CD14-positive monocyte (primary cell): ENCODE data around the gene DEPDC4. TPM values are rescaled to one million over a fixed set of nuclear protein-coding genes. Genes with fewer than 3 reads are reported as not detected.

Source experiments
- DNase-seq, 3 donors: peaks; one replicate each; pipeline ENCODE4 v3.0.0-alpha.2; 2011 to 2022
- H2AFZ ChIP-seq: 2 replicates; pipeline ENCODE4 v1.6.0; 2012; ENCODE audit warnings: mild to moderate bottlenecking, low read depth, low read length, inconsistent platforms; ENCODE audit not compliant: insufficient read depth, poor library complexity, severe bottlenecking
- H3K27ac ChIP-seq, 2 donors: 1 replicate in 1 of 2; 2 replicates in 1 of 2; pipeline ENCODE4 v1.5.1; 2012 to 2013; ENCODE audit warnings: low read length in 2 of 2, control low read depth in 1 of 2, inconsistent platforms in 1 of 2, low read depth in 1 of 2, mild to moderate bottlenecking in 1 of 2
- H3K27me3 ChIP-seq, 2 donors: one replicate each; pipeline versions ENCODE4 v1.6.0 to v1.6.1; 2011 to 2013; ENCODE audit warnings: low read length in 2 of 2; ENCODE audit not compliant: control insufficient read depth in 2 of 2, insufficient read depth in 2 of 2
- H3K36me3 ChIP-seq, 2 donors: replicated peaks in 1 of 2; 1 replicate in 1 of 2; 2 replicates in 1 of 2; pipeline versions ENCODE4 v1.5.1 to v1.6.1; 2012 to 2013; ENCODE audit warnings: low read length in 2 of 2, control low read depth in 1 of 2, inconsistent platforms in 1 of 2, mild to moderate bottlenecking in 1 of 2; ENCODE audit not compliant: insufficient read depth in 2 of 2, control insufficient read depth in 1 of 2
- H3K4me1 ChIP-seq, 2 donors: 1 replicate in 1 of 2; 2 replicates in 1 of 2; pipeline versions ENCODE4 v1.5.1 to v1.6.1; 2012 to 2013; ENCODE audit warnings: low read length in 2 of 2, control low read depth in 1 of 2, inconsistent platforms in 1 of 2, mild to moderate bottlenecking in 1 of 2, moderate library complexity in 1 of 2; ENCODE audit not compliant: insufficient read depth in 2 of 2, control insufficient read depth in 1 of 2
- H3K4me2 ChIP-seq: replicated peaks from 2 replicates; pipeline ENCODE3; 2012; ENCODE audit warnings: low read length, moderate library complexity, mild to moderate bottlenecking; ENCODE audit not compliant: poor library complexity, severe bottlenecking; ENCODE audit errors: extremely low read depth
- H3K4me3 ChIP-seq, 3 experiments: fragments of 200-600 bp in 1 of 3; sonication (generic) in 1 of 3; replicated peaks in 1 of 3; 1 replicate in 2 of 3; 2 replicates in 1 of 3; pipeline ENCODE4 v1.5.1; 2011 to 2013; ENCODE audit warnings: low read length in 3 of 3, mild to moderate bottlenecking in 3 of 3, control low read depth in 2 of 3, low read depth in 2 of 3, inconsistent platforms in 1 of 3, moderate library complexity in 1 of 3
- H3K79me2 ChIP-seq: 2 replicates; pipeline ENCODE4 v1.6.0; 2012; ENCODE audit warnings: mild to moderate bottlenecking, control low read depth, inconsistent platforms, low read length, moderate library complexity; ENCODE audit not compliant: insufficient read depth
- H3K9ac ChIP-seq: 2 replicates; pipeline ENCODE4 v1.6.0; 2017; ENCODE audit warnings: low read length, mild to moderate bottlenecking; ENCODE audit not compliant: insufficient read depth, poor library complexity, severe bottlenecking
- H3K9me3 ChIP-seq, 2 donors: replicated peaks in 1 of 2; 1 replicate in 1 of 2; 2 replicates in 1 of 2; pipeline versions ENCODE4 v1.5.1 to v1.6.1; 2012 to 2013; ENCODE audit warnings: low read length in 2 of 2, control low read depth in 1 of 2; ENCODE audit not compliant: control insufficient read depth in 1 of 2, insufficient read depth in 1 of 2
- H4K20me1 ChIP-seq: 2 replicates; pipeline ENCODE4 v1.6.0; 2012; ENCODE audit warnings: mild to moderate bottlenecking, low read length, control low read depth, moderate library complexity; ENCODE audit not compliant: insufficient read depth
- H3K27ac Mint-ChIP-seq, 7 donors: one replicate each; pipeline ENCODE4 v1.8.0; 2020; ENCODE audit warnings: mild to moderate bottlenecking in 7 of 7, mixed read lengths in 7 of 7, moderate library complexity in 6 of 7, inconsistent platforms in 2 of 7
- H3K27me3 Mint-ChIP-seq, 3 donors: one replicate each; pipeline ENCODE4 v1.8.0; 2021 to 2022; ENCODE audit warnings: low read depth in 3 of 3, mild to moderate bottlenecking in 3 of 3, mixed read lengths in 3 of 3, moderate library complexity in 3 of 3, inconsistent platforms in 1 of 3
- H3K36me3 Mint-ChIP-seq, 2 donors: one replicate each; pipeline ENCODE4 v1.8.0; 2020; ENCODE audit warnings: mixed read lengths in 2 of 2, inconsistent platforms in 1 of 2, mild to moderate bottlenecking in 1 of 2
- H3K4me1 Mint-ChIP-seq: one replicate; pipeline ENCODE4 v1.8.0; 2020; ENCODE audit warnings: mild to moderate bottlenecking, mixed read lengths
- H3K4me3 Mint-ChIP-seq, 2 donors: one replicate each; pipeline ENCODE4 v1.8.0; 2020; ENCODE audit warnings: mild to moderate bottlenecking in 2 of 2, mixed read lengths in 2 of 2, moderate library complexity in 1 of 2
- H3K9me3 Mint-ChIP-seq, 7 donors: one replicate each; pipeline ENCODE4 v1.8.0; 2020 to 2022; ENCODE audit warnings: mixed read lengths in 7 of 7, mild to moderate bottlenecking in 6 of 7, moderate library complexity in 6 of 7, inconsistent platforms in 2 of 7
- CTCF ChIP-seq: fragments of 200-600 bp; IDR thresholded peaks from one replicate; pipeline ENCODE4 v1.8.0; 2022; ENCODE audit warnings: antibody characterized with exemption, mild to moderate bottlenecking
- WGBS: methylation state at CpG from one replicate; pipeline ENCODE4 v1.1.5; 2013; ENCODE audit warnings: missing lambda C conversion rate; ENCODE audit not compliant: insufficient coverage; 5-methylcytosine and 5-hydroxymethylcytosine counted together
- intact Hi-C, 2 donors: fragments of 100-400 bp; cut with micrococcal nuclease; formaldehyde crosslinking; loops; one replicate each; pipeline versions ENCODE4 v1.15.0 to v1.15.1; 2023
- polyA plus RNA-seq, 3 donors: library from polyadenylated mRNA; depleted of rRNA in 1 of 3; unstranded in 2 of 3; stranded (reverse) in 1 of 3; fragments of 300-500 nt in 2 of 3; fragments of >200 nt in 1 of 3; fragmentation: Illumina TruSeq in 2 of 3; gene quantifications; 1 replicate in 2 of 3; 2 replicates in 1 of 3; pipeline ENCODE4 v1.2.3, GENCODE V29; 2012 to 2021

Gene DEPDC4
- polyA plus RNA-seq, 3 donors = 0.25 TPM; not detected in 2

- intact Hi-C loops = no loop called here
- no peak for DNase-seq
- WGBS = no CpG with 5 or more reads among the region's 1 CpG
- H3K79me2 ChIP-seq = no peaks in the 10 kb centered on the region
- H3K4me3 ChIP-seq = no peak overlapping the region
- no peaks in the 10 kb centered on the region for H4K20me1 ChIP-seq
- H3K4me1 ChIP-seq = no peaks in the 10 kb centered on the region
- no peak overlapping the region for H3K27ac Mint-ChIP-seq
- H3K27ac ChIP-seq = no peak overlapping the region
- H3K9ac ChIP-seq = no peak overlapping the region
- H3K4me3 Mint-ChIP-seq = no peak overlapping the region
- H3K36me3 ChIP-seq = peaks cover 25 to 63% of the 10 kb centered on the region in 2 donors
- H3K27me3 Mint-ChIP-seq = no peaks in the 10 kb centered on the region
- H3K9me3 Mint-ChIP-seq = peaks cover 0 to 3% (median 0%) of the 10 kb centered on the region in 7 donors
- H3K9me3 ChIP-seq = no peaks in the 10 kb centered on the region
- H3K27me3 ChIP-seq = no peaks in the 10 kb centered on the region
- no peak overlapping the region for H2AFZ ChIP-seq
- no peak overlapping the region for H3K4me2 ChIP-seq
- no peak for TF ChIP-seq CTCF
- H3K36me3 Mint-ChIP-seq = peaks cover 49 to 64% of the 10 kb centered on the region in 2 donors
- no peaks in the 10 kb centered on the region for H3K4me1 Mint-ChIP-seq
Observed at GRCh38 chr12:100293017-100293416, 26.1 kb upstream of the DEPDC4 start.

GRCh38 chr12:100290016-100290415 is 23.1 kb upstream of the DEPDC4 start:
- H3K27ac Mint-ChIP-seq = no peak overlapping the region
- H3K4me1 Mint-ChIP-seq = no peaks in the 10 kb centered on the region
- Histone ChIP-seq H2AFZ (no peak overlapping the region), H3K9ac (no peak overlapping the region), H3K79me2 (no peaks in the 10 kb centered on the region), H3K9me3 (no peaks in the 10 kb centered on the region), H3K27ac (no peak overlapping the region), H4K20me1 (peaks cover 3% of the 10 kb centered on the region), H3K27me3 (no peaks in the 10 kb centered on the region), H3K4me3 (no peak overlapping the region), H3K36me3 (peaks cover 33 to 61% of the 10 kb centered on the region in 2 donors), H3K4me1 (no peaks in the 10 kb centered on the region), H3K4me2 (no peak overlapping the region)
- H3K9me3 Mint-ChIP-seq = peaks cover 0 to 3% (median 0%) of the 10 kb centered on the region in 7 donors
- H3K27me3 Mint-ChIP-seq = no peaks in the 10 kb centered on the region
- WGBS = no CpG with 5 or more reads among the region's 3 CpGs
- no peak overlapping the region for H3K4me3 Mint-ChIP-seq
- no peak for DNase-seq
- intact Hi-C loops = no loop called here
- no peak for TF ChIP-seq CTCF
- H3K36me3 Mint-ChIP-seq = peaks cover 46 to 54% of the 10 kb centered on the region in 2 donors
